AG04450 (cell line): ENCODE data around the gene HIP1. TPM values are rescaled to one million over a fixed set of nuclear protein-coding genes. Genes with fewer than 3 reads are reported as not detected.
"Not testable (repeated sequence)": the region's sequence is repeated elsewhere in the genome, so short reads cannot be mapped to it uniquely, and the experiment has no call there.

Experiments
- CTCF ChIA-PET: fragments of 300-600, 350-600 bp; formaldehyde crosslinking; extraction: SDS; loops from one replicate; lab custom pipeline; 2022; ENCODE audit warnings: antibody characterized with exemption, inconsistent platforms; lab: Charles Lee
- POLR2A ChIA-PET: fragments of 350-600 bp; formaldehyde crosslinking; extraction: SDS; loops from one replicate; lab custom pipeline; 2021; ENCODE audit warnings: antibody characterized with exemption, inconsistent platforms; lab: Yijun Ruan, JAX
- DNase-seq: peaks from one replicate; pipeline ENCODE4 v3.0.0-alpha.2; 2011; ENCODE audit warnings: low read depth, low spot score
- H3K27ac ChIP-seq: one replicate; pipeline ENCODE4 v1.5.1; 2012; ENCODE audit warnings: low read depth, low read length, control low read depth
- H3K27me3 ChIP-seq: one replicate; pipeline ENCODE4 v1.6.0; 2012; ENCODE audit warnings: low read length; ENCODE audit not compliant: control insufficient read depth, insufficient read depth
- H3K4me3 ChIP-seq: 2 replicates; pipeline ENCODE4 v1.5.1; 2011; ENCODE audit warnings: mild to moderate bottlenecking, low read depth, low read length, control low read depth
- H3K9me3 ChIP-seq: 2 replicates; pipeline ENCODE4 v1.5.1; 2012; ENCODE audit warnings: low read length; ENCODE audit not compliant: control insufficient read depth, insufficient read depth
- polyA plus RNA-seq: library from polyadenylated mRNA; depleted of rRNA; stranded (reverse); fragments of >200 nt; gene quantifications from 2 replicates; pipeline ENCODE4 v1.2.3, GENCODE V29; 2011
- TF ChIP-seq, protein P1 (sequence below): IDR thresholded peaks from 2 replicates; pipeline ENCODE4 v1.5.1; 2011; ENCODE audit warnings: low read depth, low read length, control low read depth, inconsistent platforms

The HIP1 gene
- polyA plus RNA-seq, 1 experiment = 13.7 TPM

DNA sequence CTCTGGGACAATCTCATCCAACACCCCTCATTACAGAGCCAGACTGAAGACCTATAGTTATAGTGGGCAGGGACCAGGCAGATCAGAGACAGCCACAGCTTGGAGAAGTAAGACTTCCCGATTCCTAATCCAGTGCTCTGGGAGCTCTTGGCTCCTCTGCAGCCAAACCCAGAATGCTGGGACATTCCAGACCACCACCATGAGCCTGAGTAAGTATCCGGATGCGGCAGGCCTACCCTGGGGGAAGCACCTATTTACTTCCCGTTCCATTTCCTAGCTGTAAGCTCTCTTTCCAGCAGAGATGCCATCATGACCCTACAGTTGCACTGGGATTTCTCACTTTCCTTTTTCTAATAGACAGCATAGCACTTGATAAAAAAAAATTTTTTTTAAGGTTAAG is 16.4 kb downstream of the HIP1 start:
- CTCF ChIA-PET = no interaction called here

DNA sequence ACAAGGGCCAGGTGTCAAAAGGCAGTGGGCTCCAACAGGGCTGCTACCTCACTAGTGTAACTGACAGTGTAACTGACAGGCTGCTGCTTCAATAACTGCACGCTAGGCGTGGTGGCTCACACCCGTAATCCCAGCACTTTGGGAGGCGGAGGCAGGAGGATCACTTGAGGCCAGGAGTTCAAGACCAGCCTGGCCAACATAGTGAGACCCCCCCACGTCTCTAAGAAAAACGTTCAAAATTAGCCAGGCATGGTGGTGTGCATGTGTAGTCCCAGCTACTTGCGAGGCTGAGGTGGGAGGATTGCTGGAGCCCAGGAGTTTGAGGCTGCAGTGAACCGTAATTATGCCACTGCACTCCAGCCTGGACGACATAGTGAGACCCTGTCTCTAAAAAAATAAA is 16.8 kb downstream of the HIP1 start:
- H3K27me3 ChIP-seq, CTCF ChIA-PET: not testable (repeated sequence)
- POLR2A ChIA-PET = interaction anchor here (0.7 kb wide), 1 partner anchor 27 kb away, joined by 3 read pairs; no protein-coding TSS in a partner anchor

More for the DNA sequence above, 16.4 kb downstream of the HIP1 start:
- no peak overlapping the region for H3K27ac ChIP-seq
- H3K9me3 ChIP-seq = no peaks in the 10 kb centered on the region
- TF ChIP-seq, protein P1, sequence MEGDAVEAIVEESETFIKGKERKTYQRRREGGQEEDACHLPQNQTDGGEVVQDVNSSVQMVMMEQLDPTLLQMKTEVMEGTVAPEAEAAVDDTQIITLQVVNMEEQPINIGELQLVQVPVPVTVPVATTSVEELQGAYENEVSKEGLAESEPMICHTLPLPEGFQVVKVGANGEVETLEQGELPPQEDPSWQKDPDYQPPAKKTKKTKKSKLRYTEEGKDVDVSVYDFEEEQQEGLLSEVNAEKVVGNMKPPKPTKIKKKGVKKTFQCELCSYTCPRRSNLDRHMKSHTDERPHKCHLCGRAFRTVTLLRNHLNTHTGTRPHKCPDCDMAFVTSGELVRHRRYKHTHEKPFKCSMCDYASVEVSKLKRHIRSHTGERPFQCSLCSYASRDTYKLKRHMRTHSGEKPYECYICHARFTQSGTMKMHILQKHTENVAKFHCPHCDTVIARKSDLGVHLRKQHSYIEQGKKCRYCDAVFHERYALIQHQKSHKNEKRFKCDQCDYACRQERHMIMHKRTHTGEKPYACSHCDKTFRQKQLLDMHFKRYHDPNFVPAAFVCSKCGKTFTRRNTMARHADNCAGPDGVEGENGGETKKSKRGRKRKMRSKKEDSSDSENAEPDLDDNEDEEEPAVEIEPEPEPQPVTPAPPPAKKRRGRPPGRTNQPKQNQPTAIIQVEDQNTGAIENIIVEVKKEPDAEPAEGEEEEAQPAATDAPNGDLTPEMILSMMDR = no peak
- no peak overlapping the region for H3K4me3 ChIP-seq
- H3K27me3 ChIP-seq = no peaks in the 10 kb centered on the region
- DNase-seq = no peak
- POLR2A ChIA-PET = no interaction called here

DNA sequence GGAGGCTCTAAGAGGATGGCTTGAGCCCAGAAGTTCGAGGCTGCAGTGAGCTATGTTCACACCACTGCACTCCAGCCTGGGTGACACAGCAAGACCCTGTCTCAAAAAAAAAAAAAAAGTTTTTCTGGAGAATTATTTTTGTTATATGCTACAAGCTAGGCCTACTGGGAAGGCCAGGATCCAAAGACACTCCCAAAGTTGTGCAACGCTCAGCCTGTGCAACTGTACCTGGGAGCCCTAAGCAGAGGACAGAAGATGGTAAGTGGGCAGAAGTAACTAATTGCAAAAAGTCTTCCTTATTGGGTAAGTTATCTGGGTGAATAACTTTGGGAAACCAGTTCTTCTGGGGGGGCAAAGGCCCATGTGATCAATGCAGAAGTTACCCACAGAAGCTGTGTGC is 17.3 kb downstream of the HIP1 start:
- ChIA-PET CTCF (interaction anchor here (1.2 kb wide), 1 partner anchor 10 kb away, joined by 3 read pairs; no protein-coding TSS in a partner anchor), POLR2A (interaction anchor here (0.7 kb wide), 5 partner anchors 10 to 97 kb away, joined by 3 to 5 read pairs (median 3); no protein-coding TSS in a partner anchor)
- TF ChIP-seq, protein P1 = no peak
- DNase-seq = no peak
- no peaks in the 10 kb centered on the region for H3K27me3 ChIP-seq
- H3K27ac ChIP-seq = no peak overlapping the region
- H3K9me3 ChIP-seq = no peaks in the 10 kb centered on the region
- no peak overlapping the region for H3K4me3 ChIP-seq

More for the DNA sequence above, 16.8 kb downstream of the HIP1 start:
- not testable (repeated sequence) for DNase-seq, H3K4me3 ChIP-seq, H3K27ac ChIP-seq, H3K9me3 ChIP-seq

DNA sequence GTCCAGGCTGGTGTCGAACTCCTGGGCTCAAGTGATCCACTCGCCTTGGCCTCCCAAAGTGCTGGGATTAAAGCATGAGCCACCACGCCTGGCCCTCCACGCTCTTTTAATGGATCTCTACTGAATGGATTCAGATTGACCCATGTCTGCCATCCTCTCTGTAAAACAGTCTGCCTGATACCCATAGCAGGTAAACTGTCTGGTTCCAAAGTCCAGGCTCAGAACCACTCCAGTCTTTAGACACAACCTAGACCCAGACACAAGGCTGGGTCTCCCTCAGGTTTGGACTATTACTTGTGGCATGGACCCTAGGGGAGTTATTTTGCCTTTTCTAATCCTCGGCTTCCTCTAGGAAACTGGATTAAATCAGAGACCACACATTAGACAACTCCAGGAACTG is 19.1 kb downstream of the HIP1 start:
- TF ChIP-seq, protein P1 = no peak
- CTCF ChIA-PET = no interaction called here

DNA sequence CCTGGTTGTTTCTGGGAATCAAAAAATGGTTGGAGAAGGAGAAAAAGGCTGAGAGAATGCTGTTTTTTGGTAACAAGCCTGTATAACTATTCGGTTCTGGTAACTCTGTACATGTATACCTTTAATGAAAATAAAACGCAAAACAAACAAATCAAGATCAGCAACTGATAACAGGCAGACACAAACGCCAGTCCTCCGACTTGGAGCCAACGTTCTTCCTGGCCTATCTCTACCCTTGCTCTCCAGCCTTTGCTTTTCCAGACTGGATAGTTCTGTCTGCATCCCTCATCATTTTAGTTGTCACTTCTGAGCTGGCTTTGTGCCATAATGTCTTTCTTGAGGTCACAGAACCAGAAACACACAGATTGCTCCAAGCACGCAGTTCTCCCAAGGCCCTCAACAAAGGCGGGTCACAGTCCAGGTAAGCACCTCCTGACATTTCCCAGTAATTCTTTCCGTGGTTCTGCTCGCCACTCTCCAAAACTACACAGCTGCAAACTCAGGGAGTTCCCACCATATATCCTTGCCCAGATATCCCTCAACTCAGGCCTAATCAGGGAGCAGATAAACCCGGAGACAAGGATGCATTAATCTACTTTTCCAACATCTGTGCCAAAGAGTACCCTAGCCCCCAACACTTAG is 20.2 kb downstream of the HIP1 start:
- TF ChIP-seq, protein P1 = no peak
- CTCF ChIA-PET = no interaction called here

More for the DNA sequence above, 19.1 kb downstream of the HIP1 start:
- H3K27ac ChIP-seq = no peak overlapping the region
- POLR2A ChIA-PET = no interaction called here
- H3K9me3 ChIP-seq = no peaks in the 10 kb centered on the region
- DNase-seq = no peak
- H3K4me3 ChIP-seq = no peak overlapping the region
- H3K27me3 ChIP-seq = no peaks in the 10 kb centered on the region

DNA sequence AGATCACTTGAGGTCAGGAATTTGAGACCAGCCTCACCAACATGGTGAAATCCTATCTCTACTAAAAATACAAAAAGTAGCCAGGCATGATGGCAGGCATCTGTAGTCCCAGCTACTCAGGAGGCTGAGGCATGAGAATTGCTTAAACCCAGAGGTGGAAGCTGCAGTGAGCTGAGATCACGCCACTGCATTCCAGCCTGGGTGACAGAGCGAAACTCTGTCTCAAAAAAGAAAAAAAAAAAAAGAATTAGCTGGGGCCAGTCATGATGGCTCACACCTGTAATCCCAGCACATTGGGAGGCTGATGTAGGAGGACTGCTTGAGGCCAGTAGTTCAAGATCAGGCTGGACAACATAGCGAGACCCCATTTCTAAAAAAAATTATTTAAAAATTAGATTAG is 21.0 kb downstream of the HIP1 start:
- H3K27me3 ChIP-seq, CTCF ChIA-PET, H3K27ac ChIP-seq, H3K9me3 ChIP-seq, DNase-seq, H3K4me3 ChIP-seq: not testable (repeated sequence)
- POLR2A ChIA-PET = interaction anchor here (0.5 to 1.0 kb wide), 3 partner anchors 22 to 647 kb away, joined by 3 to 9 read pairs (median 8); no protein-coding TSS in a partner anchor

More for the DNA sequence above, 20.2 kb downstream of the HIP1 start:
- Histone ChIP-seq H3K27me3 (no peaks in the 10 kb centered on the region), H3K9me3 (no peaks in the 10 kb centered on the region), H3K27ac (no peak overlapping the region), H3K4me3 (no peak overlapping the region)
- DNase-seq = no peak
- POLR2A ChIA-PET = interaction anchor here (1.0 kb wide), 1 partner anchor 21 kb away, joined by 3 read pairs; no protein-coding TSS in a partner anchor
